H9 (cell line): ENCODE data around the gene ARHGAP15. TPM values are rescaled to one million over a fixed set of nuclear protein-coding genes. Genes with fewer than 3 reads are reported as not detected.

Experiments used
- DNase-seq: peaks from one replicate; pipeline ENCODE4 v3.0.0-alpha.2; 2017
- H2AFZ ChIP-seq: one replicate; pipeline ENCODE4 v1.6.1; 2013; ENCODE audit warnings: mild to moderate bottlenecking, low read length, control low read depth, moderate library complexity
- H2AK5ac ChIP-seq: 2 replicates; pipeline ENCODE4 v1.6.1; 2013; ENCODE audit warnings: low read length, control low read depth, mixed read lengths; ENCODE audit not compliant: insufficient read length
- H2BK120ac ChIP-seq: one replicate; pipeline ENCODE4 v1.6.1; 2013; ENCODE audit warnings: low read depth, mild to moderate bottlenecking, low read length, control low read depth, inconsistent platforms; ENCODE audit not compliant: poor library complexity, severe bottlenecking
- H2BK12ac ChIP-seq: 2 replicates; pipeline ENCODE4 v1.6.1; 2013; ENCODE audit warnings: low read length, control low read depth, mixed read lengths, low read depth; ENCODE audit not compliant: insufficient read length
- H2BK15ac ChIP-seq: 2 replicates; pipeline ENCODE4 v1.6.1; 2013; ENCODE audit warnings: low read depth, low read length, control low read depth
- H2BK20ac ChIP-seq: one replicate; pipeline ENCODE4 v1.6.1; 2013; ENCODE audit warnings: low read depth, mild to moderate bottlenecking, low read length, control low read depth, inconsistent platforms; ENCODE audit not compliant: poor library complexity, severe bottlenecking
- H2BK5ac ChIP-seq: 2 replicates; pipeline ENCODE4 v1.6.1; 2013; ENCODE audit warnings: low read length, control low read depth, mixed read lengths; ENCODE audit not compliant: insufficient read length
- H3K14ac ChIP-seq: 2 replicates; pipeline ENCODE4 v1.6.1; 2013; ENCODE audit warnings: low read length, control low read depth; ENCODE audit not compliant: insufficient read depth
- H3K18ac ChIP-seq: 2 replicates; pipeline ENCODE4 v1.6.1; 2013; ENCODE audit warnings: low read depth, mild to moderate bottlenecking, mixed read lengths, low read length, control low read depth; ENCODE audit not compliant: insufficient read length
- H3K23ac ChIP-seq: 2 replicates; pipeline ENCODE4 v1.6.1; 2013; ENCODE audit warnings: low read length, control low read depth, mixed read lengths, low read depth; ENCODE audit not compliant: insufficient read length
- H3K23me2 ChIP-seq: 2 replicates; pipeline ENCODE4 v1.6.1; 2013; ENCODE audit warnings: low read depth, mild to moderate bottlenecking, mixed read lengths, low read length, control low read depth; ENCODE audit not compliant: insufficient read length, poor library complexity, severe bottlenecking
- H3K27ac ChIP-seq: 2 replicates; pipeline ENCODE4 v1.5.1; 2013; ENCODE audit warnings: low read length, control low read depth, mixed read lengths, low read depth; ENCODE audit not compliant: insufficient read length
- H3K27me3 ChIP-seq: 2 replicates; pipeline ENCODE4 v1.6.1; 2013; ENCODE audit warnings: low read length, control low read depth, inconsistent platforms; ENCODE audit not compliant: insufficient read depth
- H3K4ac ChIP-seq: 2 replicates; pipeline ENCODE4 v1.6.1; 2013; ENCODE audit warnings: low read depth, mild to moderate bottlenecking, control low read depth, inconsistent platforms, low read length, moderate library complexity
- H3K4me1 ChIP-seq: 2 replicates; pipeline ENCODE4 v1.6.1; 2013; ENCODE audit warnings: low read length, control low read depth, inconsistent platforms; ENCODE audit not compliant: insufficient read depth
- H3K4me2 ChIP-seq: 2 replicates; pipeline ENCODE4 v1.6.1; 2013; ENCODE audit warnings: low read length, control low read depth, mixed read lengths; ENCODE audit not compliant: insufficient read length, insufficient read depth
- H3K56ac ChIP-seq: 2 replicates; pipeline ENCODE4 v1.6.1; 2013; ENCODE audit warnings: low read depth, mild to moderate bottlenecking, mixed read lengths, low read length, control low read depth; ENCODE audit not compliant: insufficient read length
- H3K79me1 ChIP-seq: 2 replicates; pipeline ENCODE4 v1.6.1; 2013; ENCODE audit warnings: low read depth, mild to moderate bottlenecking, moderate library complexity, low read length, control low read depth, inconsistent platforms; ENCODE audit not compliant: insufficient read depth, poor library complexity, severe bottlenecking
- H3K79me2 ChIP-seq: 2 replicates; pipeline ENCODE4 v1.6.1; 2013; ENCODE audit warnings: low read length, control low read depth, inconsistent platforms; ENCODE audit not compliant: insufficient read depth
- H3K9ac ChIP-seq: 2 replicates; pipeline ENCODE4 v1.6.1; 2013; ENCODE audit warnings: low read length, control low read depth, mixed read lengths; ENCODE audit not compliant: insufficient read length; ENCODE audit errors: extremely low read depth
- H3K9me3 ChIP-seq: one replicate; pipeline ENCODE4 v1.6.1; 2013; ENCODE audit warnings: low read depth, low read length, inconsistent platforms; ENCODE audit not compliant: control insufficient read depth
- H3T11ph ChIP-seq: one replicate; pipeline ENCODE4 v1.6.1; 2013; ENCODE audit warnings: mild to moderate bottlenecking, low read length, control low read depth, inconsistent platforms
- H4K20me1 ChIP-seq: one replicate; pipeline ENCODE4 v1.6.1; 2013; ENCODE audit not compliant: control insufficient read depth, insufficient read length, insufficient read depth
- H4K5ac ChIP-seq: 2 replicates; pipeline ENCODE4 v1.6.1; 2013; ENCODE audit warnings: low read depth, mild to moderate bottlenecking, mixed read lengths, low read length, control low read depth; ENCODE audit not compliant: insufficient read length
- H4K8ac ChIP-seq: replicated peaks from 2 replicates; pipeline ENCODE4 v1.6.1; 2013; ENCODE audit warnings: low read length, control low read depth, mixed read lengths, low read depth; ENCODE audit not compliant: insufficient read length
- H4K91ac ChIP-seq: 2 replicates; pipeline ENCODE4 v1.6.1; 2013; ENCODE audit warnings: low read depth, mild to moderate bottlenecking, moderate library complexity, mixed read lengths, low read length, control low read depth; ENCODE audit not compliant: insufficient read length
- H3K27ac Mint-ChIP-seq, 3 experiments: 2 replicates in 2 of 3; 3 replicates in 1 of 3; pipeline ENCODE4 v1.8.0; 2020 to 2021; ENCODE audit warnings: mixed read lengths in 3 of 3, mild to moderate bottlenecking in 1 of 3, moderate library complexity in 1 of 3
- H3K27me3 Mint-ChIP-seq: 2 replicates; pipeline ENCODE4 v1.8.0; 2021; ENCODE audit warnings: low read depth, mild to moderate bottlenecking, moderate library complexity, mixed read lengths
- H3K36me3 Mint-ChIP-seq, 3 experiments: 2 replicates in 2 of 3; 3 replicates in 1 of 3; pipeline ENCODE4 v1.8.0; 2020 to 2021; ENCODE audit warnings: low read depth in 3 of 3, mixed read lengths in 3 of 3; ENCODE audit not compliant: insufficient read depth in 1 of 3
- H3K4me1 Mint-ChIP-seq, 2 experiments: 2 replicates each; pipeline ENCODE4 v1.8.0; 2020; ENCODE audit warnings: mixed read lengths in 2 of 2
- H3K4me3 Mint-ChIP-seq, 2 experiments: 2 replicates in 1 of 2; 3 replicates in 1 of 2; pipeline ENCODE4 v1.8.0; 2020 to 2021; ENCODE audit warnings: mild to moderate bottlenecking in 2 of 2, mixed read lengths in 2 of 2, moderate library complexity in 1 of 2
- H3K9me3 Mint-ChIP-seq, 2 experiments: 2 replicates in 1 of 2; 3 replicates in 1 of 2; pipeline ENCODE4 v1.8.0; 2020; ENCODE audit warnings: mild to moderate bottlenecking in 2 of 2, mixed read lengths in 2 of 2, moderate library complexity in 1 of 2
- CTCF ChIP-seq: fragments of 200-600 bp; sonication (generic); conservative IDR thresholded peaks from 3 replicates; pipeline ENCODE4 v1.8.0; 2021; ENCODE audit warnings: antibody characterized with exemption, mild to moderate bottlenecking
- WGBS: extraction: QIAGEN DNeasy Blood & Tissue Kit; methylation state at CpG from one replicate; pipeline ENCODE4 v1.1.7; 2013; ENCODE audit warnings: missing lambda C conversion rate, low lambda C conversion rate, mixed read lengths; ENCODE audit not compliant: insufficient read length; ENCODE audit errors: extremely low coverage; 5-methylcytosine and 5-hydroxymethylcytosine counted together
- total RNA-seq: library from RNA; stranded (reverse); gene quantifications from 2 replicates; pipeline ENCODE4 v1.2.1, GENCODE V29; 2021

Gene ARHGAP15
- total RNA-seq, 1 experiment from 2014 or later = not detected

- Histone ChIP-seq H3K27ac (no peak overlapping the region), H3K27me3 (no peaks in the 10 kb centered on the region), H3K23ac (no peak overlapping the region), H3K4me1 (no peaks in the 10 kb centered on the region), H3K23me2 (no peaks in the 10 kb centered on the region), H2AFZ (no peak overlapping the region), H4K20me1 (no peaks in the 10 kb centered on the region), H4K5ac (no peak overlapping the region), H2AK5ac (no peak overlapping the region), H2BK12ac (no peak overlapping the region), H2BK15ac (no peak overlapping the region), H3K4me2 (no peak overlapping the region), H3K79me2 (no peaks in the 10 kb centered on the region), H2BK20ac (no peak overlapping the region), H3K14ac (no peak overlapping the region), H4K91ac (no peak overlapping the region), H3K4ac (no peak overlapping the region), H2BK120ac (no peak overlapping the region), H3K79me1 (no peaks in the 10 kb centered on the region), H3K9me3 (no peaks in the 10 kb centered on the region), H2BK5ac (no peak overlapping the region), H3K9ac (no peak overlapping the region), H3K56ac (no peak overlapping the region), H4K8ac (no peak overlapping the region), H3K18ac (no peak overlapping the region), H3T11ph (no peak overlapping the region)
- TF ChIP-seq CTCF = no peak
- WGBS = no CpG with 5 or more reads among the region's 3 CpGs
- no peak for DNase-seq
- no peaks in the 10 kb centered on the region; a peak in 1 of 7 replicates for H3K36me3 Mint-ChIP-seq
- peaks cover 2 to 8% of the 10 kb centered on the region in 2 experiments; a peak in 3 of 4 replicates for H3K4me1 Mint-ChIP-seq
- no peaks in the 10 kb centered on the region for H3K27me3 Mint-ChIP-seq
- H3K4me3 Mint-ChIP-seq = no peak overlapping the region
- H3K27ac Mint-ChIP-seq = peak overlapping the region in 1 of 3 experiments; percentile 30; a peak in 2 of 7 replicates
- H3K9me3 Mint-ChIP-seq = no peaks in the 10 kb centered on the region; a peak in 1 of 5 replicates
Measured at GRCh38 chr2:143467011-143467410, 337.8 kb downstream of the ARHGAP15 start.
